Breast epithelium (tissue), 4 donors: ENCODE measurements around the gene RASAL3. TPM values are rescaled to one million over a fixed set of nuclear protein-coding genes. Genes with fewer than 3 reads are reported as not detected.

Experiments used
- DNase-seq, 2 donors: peaks; one replicate each; pipeline ENCODE4 v3.0.0-alpha.2; 2019; ENCODE audit warnings: low spot score in 2 of 2
- H3K27ac ChIP-seq, 2 donors: fragments of 200-600 bp; sonication (generic) in 1 of 2; one replicate each; pipeline ENCODE4 v1.5.1; 2016 to 2019; ENCODE audit warnings: mild to moderate bottlenecking in 1 of 2
- H3K27me3 ChIP-seq, 2 donors: fragments of 200-600 bp; sonication (generic) in 1 of 2; one replicate each; pipeline versions ENCODE4 v1.5.1 to v1.6.0; 2017 to 2019; ENCODE audit warnings: control low read depth in 1 of 2, mild to moderate bottlenecking in 1 of 2
- H3K36me3 ChIP-seq: fragments of 200-600 bp; one replicate; pipeline ENCODE4 v1.5.1; 2019
- H3K4me1 ChIP-seq, 2 donors: fragments of 200-600 bp; sonication (generic); one replicate each; pipeline ENCODE4 v1.5.1; 2016 to 2019; ENCODE audit warnings: control low read depth in 1 of 2
- H3K4me3 ChIP-seq, 3 donors: fragments of 200-600 bp; sonication (generic); 1 replicate in 2 of 3; 2 replicates in 1 of 3; pipeline ENCODE4 v1.5.1; 2016 to 2019; ENCODE audit warnings: mild to moderate bottlenecking in 3 of 3, moderate library complexity in 2 of 3
- H3K9me3 ChIP-seq, 2 donors: fragments of 200-600 bp; sonication (generic) in 1 of 2; one replicate each; pipeline ENCODE4 v1.5.1; 2016 to 2019; ENCODE audit warnings: control low read depth in 1 of 2
- POLR2A ChIP-seq: fragments of 450-650 bp; IDR thresholded peaks from one replicate; pipeline ENCODE4 v1.6.1; 2016; ENCODE audit warnings: antibody characterized with exemption, mild to moderate bottlenecking, moderate library complexity
- POLR2AphosphoS5 ChIP-seq, 3 donors: sonication (generic); formaldehyde crosslinking; IDR thresholded peaks; one replicate each; pipeline ENCODE4 v1.6.1; 2017; ENCODE audit warnings: antibody characterized with exemption in 3 of 3
- intact Hi-C: fragments of 100-400 bp; cut with DNase I; formaldehyde crosslinking; loops from one replicate; pipeline ENCODE4 v1.15.1; 2023; ENCODE audit warnings: low total_unique reads
- total RNA-seq, 3 donors: library from RNA; depleted of rRNA; stranded (reverse); fragments of >200 nt; gene quantifications; one replicate each; pipeline ENCODE4 v1.1.0, GENCODE V29; 2016
- TF ChIP-seq, protein P1 (sequence below), 3 donors: fragments of 450-650 bp; IDR thresholded peaks; one replicate each; pipeline ENCODE4 v1.5.1; 2016 to 2017; ENCODE audit warnings: antibody characterized with exemption in 3 of 3, mild to moderate bottlenecking in 3 of 3, moderate library complexity in 3 of 3

Gene RASAL3
- total RNA-seq, 3 donors from 2014 or later: 1.8 to 5.9 (median 3.4) TPM

DNA sequence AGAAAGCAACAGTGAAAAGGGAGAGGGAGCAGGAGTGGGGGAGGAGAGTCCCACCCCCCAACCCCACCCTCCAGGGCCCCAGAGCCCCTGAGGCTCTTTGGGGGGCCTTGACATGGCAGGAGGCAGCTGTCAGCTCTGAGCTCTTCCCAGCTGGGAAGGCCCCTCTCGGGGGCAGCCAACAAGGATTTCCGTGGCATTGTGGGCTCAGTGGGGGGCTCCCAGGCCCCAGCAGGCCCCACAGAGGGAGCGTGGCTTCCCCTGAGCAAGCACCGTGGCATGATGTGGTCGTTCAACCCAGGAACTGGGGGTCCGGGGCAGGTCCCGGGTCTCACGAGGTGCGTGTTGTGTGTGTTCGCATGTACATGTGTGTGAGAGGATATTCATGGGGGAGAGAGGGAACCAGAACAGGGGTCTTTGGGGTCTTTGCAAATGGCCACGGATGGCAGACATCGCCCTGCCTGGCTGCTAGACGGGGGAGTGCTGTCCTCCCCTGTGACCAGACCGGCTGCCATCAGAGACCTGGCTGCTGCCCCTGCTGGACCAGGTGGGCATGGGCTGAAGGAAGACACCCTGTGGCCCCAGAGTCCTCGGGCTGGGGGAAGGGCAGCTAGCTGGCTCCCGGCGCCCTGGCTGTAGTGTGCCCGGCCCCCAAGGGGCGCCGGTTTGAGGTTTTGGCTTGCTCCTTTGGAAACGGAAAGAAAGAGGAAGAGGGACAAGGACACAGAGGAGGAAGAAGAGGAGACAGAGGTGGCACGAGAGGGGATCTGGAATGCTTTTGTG is 41.9 kb downstream of the RASAL3 start:
- H3K36me3 ChIP-seq: peaks cover 12% of the 10 kb centered on the region
- no peak overlapping the region for H3K4me3 ChIP-seq
- intact Hi-C loops: no loop called here
- no peak for TF ChIP-seq POLR2AphosphoS5 (IDR thresholded peaks at IDR 0.05)
- no peak for TF ChIP-seq POLR2A
- TF ChIP-seq, protein P1, sequence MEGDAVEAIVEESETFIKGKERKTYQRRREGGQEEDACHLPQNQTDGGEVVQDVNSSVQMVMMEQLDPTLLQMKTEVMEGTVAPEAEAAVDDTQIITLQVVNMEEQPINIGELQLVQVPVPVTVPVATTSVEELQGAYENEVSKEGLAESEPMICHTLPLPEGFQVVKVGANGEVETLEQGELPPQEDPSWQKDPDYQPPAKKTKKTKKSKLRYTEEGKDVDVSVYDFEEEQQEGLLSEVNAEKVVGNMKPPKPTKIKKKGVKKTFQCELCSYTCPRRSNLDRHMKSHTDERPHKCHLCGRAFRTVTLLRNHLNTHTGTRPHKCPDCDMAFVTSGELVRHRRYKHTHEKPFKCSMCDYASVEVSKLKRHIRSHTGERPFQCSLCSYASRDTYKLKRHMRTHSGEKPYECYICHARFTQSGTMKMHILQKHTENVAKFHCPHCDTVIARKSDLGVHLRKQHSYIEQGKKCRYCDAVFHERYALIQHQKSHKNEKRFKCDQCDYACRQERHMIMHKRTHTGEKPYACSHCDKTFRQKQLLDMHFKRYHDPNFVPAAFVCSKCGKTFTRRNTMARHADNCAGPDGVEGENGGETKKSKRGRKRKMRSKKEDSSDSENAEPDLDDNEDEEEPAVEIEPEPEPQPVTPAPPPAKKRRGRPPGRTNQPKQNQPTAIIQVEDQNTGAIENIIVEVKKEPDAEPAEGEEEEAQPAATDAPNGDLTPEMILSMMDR (IDR thresholded peaks at IDR 0.05): no peak
- no peaks in the 10 kb centered on the region for H3K27me3 ChIP-seq
- DNase-seq: no peak
- H3K27ac ChIP-seq: no peak overlapping the region
- H3K4me1 ChIP-seq: peaks cover 0 to 5% of the 10 kb centered on the region in 2 donors
- no peaks in the 10 kb centered on the region for H3K9me3 ChIP-seq

DNA sequence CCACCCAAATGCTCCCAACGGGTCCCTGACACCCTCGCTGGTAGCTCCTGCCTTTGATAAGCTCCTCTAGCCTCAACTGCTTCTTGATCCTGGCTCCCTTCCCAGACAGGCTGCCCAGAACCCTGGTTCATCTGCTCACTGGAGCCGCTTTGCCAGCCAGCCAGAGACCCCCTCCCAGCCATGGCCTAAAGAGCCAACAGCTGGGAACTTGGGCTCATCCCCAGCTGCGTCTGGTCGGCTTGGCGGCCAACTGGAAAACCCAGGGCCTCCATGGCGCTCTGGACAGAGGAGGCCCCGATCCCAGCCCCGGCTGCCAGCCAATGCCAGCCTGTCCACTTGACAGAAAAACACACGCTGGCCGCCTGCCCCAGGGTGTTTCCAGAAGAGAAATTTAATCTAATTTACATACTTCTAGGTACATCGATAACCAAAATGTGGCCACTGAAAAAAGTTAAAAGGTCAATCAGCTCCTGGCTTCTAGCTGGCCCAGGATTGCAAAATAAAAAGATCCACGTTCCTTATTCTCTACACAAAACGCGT is 42.6 kb downstream of the RASAL3 start:
- Histone ChIP-seq H3K27ac (peak overlapping the region in 1 of 2 donors; percentile 29), H3K36me3 (peaks cover 12% of the 10 kb centered on the region), H3K9me3 (no peaks in the 10 kb centered on the region)

DNA sequence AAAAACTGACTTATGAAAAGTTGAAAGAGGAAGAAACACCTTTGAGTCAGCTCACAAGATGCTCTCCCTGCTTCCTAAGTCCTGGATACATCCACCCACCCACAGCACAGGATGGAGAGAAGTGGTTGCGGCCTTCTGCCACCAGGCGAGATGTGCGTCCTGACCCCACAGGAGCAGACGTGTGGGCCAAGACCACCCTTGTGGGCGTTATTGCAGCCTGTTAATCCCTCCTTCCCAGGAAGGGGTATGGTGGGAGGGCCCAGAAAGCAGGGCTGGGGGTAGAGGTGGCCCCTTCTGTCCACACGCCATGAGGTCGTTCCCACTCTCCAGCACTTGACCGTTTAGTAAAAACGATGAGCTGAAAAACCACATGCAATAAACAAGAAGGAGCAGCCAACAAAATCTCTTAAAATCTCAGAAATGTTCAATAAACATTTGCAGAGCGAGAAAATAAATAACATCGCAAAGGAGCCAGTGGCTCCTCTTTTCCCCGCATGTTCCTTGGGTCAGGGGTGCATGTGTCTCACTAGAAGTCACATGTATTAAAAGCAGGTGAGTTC is 43.1 kb downstream of the RASAL3 start:
- TF ChIP-seq, protein P1 (IDR thresholded peaks at IDR 0.05): no peak
- TF ChIP-seq POLR2AphosphoS5 (IDR thresholded peaks at IDR 0.05): no peak
- no peak for TF ChIP-seq POLR2A
- H3K27me3 ChIP-seq: no peaks in the 10 kb centered on the region
- DNase-seq: no peak
- H3K36me3 ChIP-seq: peaks cover 12% of the 10 kb centered on the region
- H3K9me3 ChIP-seq: no peaks in the 10 kb centered on the region
- peak overlapping the region in 1 of 2 donors; percentile 29 for H3K27ac ChIP-seq
- no peak overlapping the region for H3K4me3 ChIP-seq
- intact Hi-C loops: no loop called here
- H3K4me1 ChIP-seq: peaks cover 0 to 14% of the 10 kb centered on the region in 2 donors

More for the DNA sequence above, 42.6 kb downstream of the RASAL3 start:
- intact Hi-C loops: no loop called here
- no peaks in the 10 kb centered on the region for H3K27me3 ChIP-seq
- no peak overlapping the region for H3K4me3 ChIP-seq
- DNase-seq: no peak
- no peak for TF ChIP-seq POLR2A
- TF ChIP-seq, protein P1 (IDR thresholded peaks at IDR 0.05): no peak
- peaks cover 0 to 12% of the 10 kb centered on the region in 2 donors for H3K4me1 ChIP-seq

- intact Hi-C loops: no loop called here
- peak overlapping the region in 1 of 2 donors; percentile 34 for H3K27ac ChIP-seq
Observed at GRCh38 chr19:15419413-15420025, 44.8 kb downstream of the RASAL3 start.

More at GRCh38 chr19:15419413-15420025, 44.8 kb downstream of the RASAL3 start:
- H3K27me3 ChIP-seq: no peaks in the 10 kb centered on the region
- H3K9me3 ChIP-seq: no peaks in the 10 kb centered on the region
- peak overlapping the region; percentile 71 to 100 (median 92) for H3K4me3 ChIP-seq
- H3K4me1 ChIP-seq: peaks cover 0 to 14% of the 10 kb centered on the region in 2 donors
- H3K36me3 ChIP-seq: peaks cover 6% of the 10 kb centered on the region
- TF ChIP-seq POLR2AphosphoS5 (IDR thresholded peaks at IDR 0.05): no peak
- TF ChIP-seq, protein P1 (IDR thresholded peaks at IDR 0.05): peak in 2 of 3 donors; percentile 5 to 6
- no peak for TF ChIP-seq POLR2A
- no peak for DNase-seq
